Measurements from ENCODE around the gene UBE3B.

Gene UBE3B

DNA sequence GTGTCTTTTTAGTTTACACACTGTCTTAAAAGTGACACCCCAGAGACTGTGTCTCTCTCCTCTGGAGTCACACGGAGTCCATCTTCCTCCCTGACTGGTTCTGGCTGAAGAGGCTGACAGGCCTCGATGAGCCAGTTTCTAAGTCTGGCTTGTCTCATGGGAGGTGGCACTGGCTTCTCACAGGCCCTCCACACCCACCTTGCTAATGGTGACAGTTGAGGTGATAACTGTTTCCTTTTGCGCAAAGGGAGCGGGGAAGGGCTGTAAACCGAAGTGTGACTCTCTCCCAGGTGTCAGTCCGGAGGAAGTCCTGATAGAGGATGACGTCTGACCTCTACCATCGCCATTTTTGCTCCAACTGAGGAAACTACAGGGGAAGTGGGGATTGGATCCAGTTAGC, 30.6 kb upstream of the UBE3B start:
- DNase-seq = no peak
- no peaks in the 10 kb centered on the region for H3K27me3 ChIP-seq (ENCODE audit: insufficient read depth, low read length)
- H4K91ac ChIP-seq (ENCODE audit: low read depth, low read length) = no peak overlapping the region
- H2AK5ac ChIP-seq (ENCODE audit: low read length) = no peak overlapping the region
- H3K9ac ChIP-seq (ENCODE audit: low read length) = no peak overlapping the region
- H3K27ac ChIP-seq (ENCODE audit: low read depth, low read length) = no peak overlapping the region
- H3K4me3 ChIP-seq (ENCODE audit: low read depth, low read length) = no peak overlapping the region
- H3K23ac ChIP-seq (ENCODE audit: low read length) = no peak overlapping the region
- no peak overlapping the region for H2AFZ ChIP-seq (ENCODE audit: insufficient read depth, low read length, poor library complexity)
- no peak overlapping the region for H4K8ac ChIP-seq (ENCODE audit: low read depth, low read length)
- H3K79me2 ChIP-seq (ENCODE audit: control insufficient read depth, insufficient read depth, low read length, poor library complexity) = no peaks in the 10 kb centered on the region
- H3K79me1 ChIP-seq (ENCODE audit: low read length) = no peaks in the 10 kb centered on the region
- no peak overlapping the region for H4K12ac ChIP-seq (ENCODE audit: low read depth, low read length)
- H2BK5ac ChIP-seq (ENCODE audit: low read depth, low read length, poor library complexity) = no peak overlapping the region
- peaks cover 41 to 54% of the 10 kb centered on the region in 2 experiments for H3K36me3 ChIP-seq (ENCODE audit: control insufficient read depth in 1 of 2, insufficient read depth in 2 of 2, low read length in 2 of 2)
- no peak overlapping the region for H2BK12ac ChIP-seq (ENCODE audit: low read length)
- H3K14ac ChIP-seq (ENCODE audit: low read length) = no peak overlapping the region
- H3K18ac ChIP-seq (ENCODE audit: low read length) = no peak overlapping the region
- H3K4me2 ChIP-seq (ENCODE audit: low read length) = no peak overlapping the region
- no CpG with 5 or more reads among the region's 8 CpGs for WGBS (ENCODE audit: extremely low coverage, insufficient coverage, insufficient read length)
- H3K4ac ChIP-seq (ENCODE audit: low read depth, low read length) = no peak overlapping the region
- H2BK120ac ChIP-seq (ENCODE audit: insufficient read depth, low read length, poor library complexity) = no peak overlapping the region
- no peaks in the 10 kb centered on the region for H3K4me1 ChIP-seq (ENCODE audit: control insufficient read depth in 1 of 2, insufficient read depth in 2 of 2, low read length in 2 of 2)
- peaks cover 3% of the 10 kb centered on the region for H3K9me3 ChIP-seq (ENCODE audit: insufficient read depth, low read depth, low read length)

DNA sequence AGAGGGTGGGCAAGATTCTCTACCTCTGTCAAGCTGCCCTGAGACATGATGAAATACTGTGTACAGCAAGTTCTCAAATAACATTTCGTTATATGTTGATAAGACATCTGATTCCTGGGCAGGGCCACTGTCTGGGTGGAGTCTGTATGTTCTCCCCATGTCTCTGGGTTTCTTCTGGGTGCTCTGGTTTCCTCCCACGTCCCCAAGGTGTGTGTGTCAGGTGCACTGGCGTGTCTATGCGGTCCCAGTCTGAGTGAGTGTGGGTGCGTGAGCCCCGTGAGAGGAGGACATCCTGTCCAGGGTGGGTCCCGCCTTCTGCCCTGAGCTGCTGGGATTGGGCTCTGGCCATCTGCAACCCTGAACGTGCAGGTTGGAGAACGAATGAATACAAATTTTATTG, 30.0 kb upstream of the UBE3B start:
- H4K8ac ChIP-seq (ENCODE audit: low read depth, low read length) = no peak overlapping the region

DNA sequence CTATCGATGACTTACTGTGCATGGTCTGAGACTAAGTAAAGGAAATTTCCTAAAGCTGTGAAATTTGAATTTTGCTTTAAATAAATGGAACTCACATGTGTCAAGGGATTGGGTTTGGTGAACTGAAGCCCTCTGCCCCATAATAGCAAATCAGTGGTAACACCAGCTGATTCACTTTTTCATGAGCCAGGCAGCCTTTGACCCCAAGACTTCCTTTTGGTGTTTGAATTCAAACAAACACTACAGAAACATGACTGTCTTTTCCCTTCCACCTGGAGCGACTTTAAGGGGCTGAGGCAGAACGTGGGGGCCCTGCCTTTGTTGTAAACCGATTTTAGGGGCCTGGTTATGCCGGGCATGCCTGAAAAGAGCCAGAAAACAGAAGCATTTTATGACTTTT, 29.2 kb upstream of the UBE3B start:
- Histone ChIP-seq H3K14ac (ENCODE audit: low read length) (no peak overlapping the region), H3K79me1 (ENCODE audit: low read length) (no peaks in the 10 kb centered on the region), H4K91ac (ENCODE audit: low read depth, low read length) (no peak overlapping the region), H2AFZ (ENCODE audit: insufficient read depth, low read length, poor library complexity) (no peak overlapping the region), H3K23ac (ENCODE audit: low read length) (no peak overlapping the region), H4K8ac (ENCODE audit: low read depth, low read length) (no peak overlapping the region), H3K27me3 (ENCODE audit: insufficient read depth, low read length) (no peaks in the 10 kb centered on the region), H3K27ac (ENCODE audit: low read depth, low read length) (no peak overlapping the region), H2AK5ac (ENCODE audit: low read length) (no peak overlapping the region), H4K12ac (ENCODE audit: low read depth, low read length) (no peak overlapping the region), H3K4me2 (ENCODE audit: low read length) (no peak overlapping the region), H2BK120ac (ENCODE audit: insufficient read depth, low read length, poor library complexity) (no peak overlapping the region), H3K4me1 (ENCODE audit: control insufficient read depth in 1 of 2, insufficient read depth in 2 of 2, low read length in 2 of 2) (no peaks in the 10 kb centered on the region), H3K9me3 (ENCODE audit: insufficient read depth, low read depth, low read length) (peaks cover 3% of the 10 kb centered on the region), H3K18ac (ENCODE audit: low read length) (no peak overlapping the region), H2BK12ac (ENCODE audit: low read length) (no peak overlapping the region), H3K36me3 (ENCODE audit: control insufficient read depth in 1 of 2, insufficient read depth in 2 of 2, low read length in 2 of 2) (peaks cover 49 to 63% of the 10 kb centered on the region in 2 experiments), H3K4me3 (ENCODE audit: low read depth, low read length) (no peak overlapping the region), H3K9ac (ENCODE audit: low read length) (no peak overlapping the region), H2BK5ac (ENCODE audit: low read depth, low read length, poor library complexity) (no peak overlapping the region), H3K79me2 (ENCODE audit: control insufficient read depth, insufficient read depth, low read length, poor library complexity) (no peaks in the 10 kb centered on the region), H3K4ac (ENCODE audit: low read depth, low read length) (no peak overlapping the region)
- DNase-seq = no peak
- no CpG with 5 or more reads among the region's 5 CpGs for WGBS (ENCODE audit: extremely low coverage, insufficient coverage, insufficient read length)

More for the DNA sequence above, 30.0 kb upstream of the UBE3B start:
- Histone ChIP-seq H2BK12ac (ENCODE audit: low read length) (no peak overlapping the region), H3K27ac (ENCODE audit: low read depth, low read length) (no peak overlapping the region), H4K12ac (ENCODE audit: low read depth, low read length) (no peak overlapping the region), H3K4me3 (ENCODE audit: low read depth, low read length) (no peak overlapping the region), H3K27me3 (ENCODE audit: insufficient read depth, low read length) (no peaks in the 10 kb centered on the region), H3K9ac (ENCODE audit: low read length) (no peak overlapping the region), H3K4ac (ENCODE audit: low read depth, low read length) (no peak overlapping the region), H2BK120ac (ENCODE audit: insufficient read depth, low read length, poor library complexity) (no peak overlapping the region), H3K79me2 (ENCODE audit: control insufficient read depth, insufficient read depth, low read length, poor library complexity) (no peaks in the 10 kb centered on the region), H2BK5ac (ENCODE audit: low read depth, low read length, poor library complexity) (no peak overlapping the region), H3K9me3 (ENCODE audit: insufficient read depth, low read depth, low read length) (peaks cover 3% of the 10 kb centered on the region), H3K14ac (ENCODE audit: low read length) (no peak overlapping the region), H3K18ac (ENCODE audit: low read length) (no peak overlapping the region), H2AK5ac (ENCODE audit: low read length) (no peak overlapping the region), H2AFZ (ENCODE audit: insufficient read depth, low read length, poor library complexity) (no peak overlapping the region), H3K36me3 (ENCODE audit: control insufficient read depth in 1 of 2, insufficient read depth in 2 of 2, low read length in 2 of 2) (peaks cover 44 to 58% of the 10 kb centered on the region in 2 experiments), H3K4me2 (ENCODE audit: low read length) (no peak overlapping the region), H3K4me1 (ENCODE audit: control insufficient read depth in 1 of 2, insufficient read depth in 2 of 2, low read length in 2 of 2) (no peaks in the 10 kb centered on the region), H3K23ac (ENCODE audit: low read length) (no peak overlapping the region), H4K91ac (ENCODE audit: low read depth, low read length) (no peak overlapping the region), H3K79me1 (ENCODE audit: low read length) (no peaks in the 10 kb centered on the region)
- no CpG with 5 or more reads among the region's 9 CpGs for WGBS (ENCODE audit: extremely low coverage, insufficient coverage, insufficient read length)
- DNase-seq = no peak

DNA sequence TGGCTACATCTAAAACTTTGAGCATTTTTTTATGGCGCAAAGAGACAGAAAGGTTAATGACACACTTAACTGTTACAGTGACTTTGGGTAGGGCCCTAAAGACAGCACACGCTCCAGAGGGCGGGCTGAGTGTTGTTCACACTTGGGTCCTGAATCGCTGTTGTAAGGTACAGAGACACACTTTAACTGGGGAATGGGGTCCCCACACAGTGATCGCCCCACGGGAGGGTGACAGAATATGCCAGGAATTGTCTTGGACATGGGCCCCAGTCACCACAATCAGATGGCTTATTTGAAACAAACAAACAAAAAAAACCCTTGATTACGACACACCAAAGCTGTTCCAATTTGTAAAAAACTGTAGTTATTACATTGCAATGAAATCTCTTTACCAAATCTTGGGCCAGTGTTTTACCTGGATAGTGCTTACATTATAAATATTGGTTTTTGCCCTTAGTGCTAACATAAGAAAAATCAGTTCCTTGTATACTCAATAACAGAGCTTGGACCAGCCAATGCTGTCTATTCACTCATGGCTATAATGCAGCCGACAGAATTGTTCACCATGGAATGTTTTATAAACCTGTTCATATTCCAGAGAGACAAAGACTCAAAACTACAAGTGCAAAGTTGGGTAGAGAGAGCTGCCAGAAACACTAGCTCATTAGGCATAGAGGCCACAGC, 28.6 kb upstream of the UBE3B start:
- WGBS (ENCODE audit: extremely low coverage, insufficient coverage, insufficient read length) = no CpG with 5 or more reads among the region's 8 CpGs
- Histone ChIP-seq H3K27me3 (ENCODE audit: insufficient read depth, low read length) (no peaks in the 10 kb centered on the region), H3K23ac (ENCODE audit: low read length) (no peak overlapping the region)

More for the DNA sequence above, 28.6 kb upstream of the UBE3B start:
- H3K4me2 ChIP-seq (ENCODE audit: low read length) = no peak overlapping the region
- H3K14ac ChIP-seq (ENCODE audit: low read length) = no peak overlapping the region
- no peak overlapping the region for H2BK5ac ChIP-seq (ENCODE audit: low read depth, low read length, poor library complexity)
- no peak overlapping the region for H3K18ac ChIP-seq (ENCODE audit: low read length)
- DNase-seq = no peak
- no peaks in the 10 kb centered on the region for H3K79me1 ChIP-seq (ENCODE audit: low read length)
- H4K12ac ChIP-seq (ENCODE audit: low read depth, low read length) = no peak overlapping the region
- no peaks in the 10 kb centered on the region for H3K4me1 ChIP-seq (ENCODE audit: control insufficient read depth in 1 of 2, insufficient read depth in 2 of 2, low read length in 2 of 2)
- peaks cover 55 to 66% of the 10 kb centered on the region in 2 experiments for H3K36me3 ChIP-seq (ENCODE audit: control insufficient read depth in 1 of 2, insufficient read depth in 2 of 2, low read length in 2 of 2)
- no peak overlapping the region for H2BK12ac ChIP-seq (ENCODE audit: low read length)
- no peak overlapping the region for H3K27ac ChIP-seq (ENCODE audit: low read depth, low read length)
- no peak overlapping the region for H4K8ac ChIP-seq (ENCODE audit: low read depth, low read length)
- H3K4ac ChIP-seq (ENCODE audit: low read depth, low read length) = no peak overlapping the region
- no peak overlapping the region for H3K9ac ChIP-seq (ENCODE audit: low read length)
- no peaks in the 10 kb centered on the region for H3K79me2 ChIP-seq (ENCODE audit: control insufficient read depth, insufficient read depth, low read length, poor library complexity)
- no peak overlapping the region for H4K91ac ChIP-seq (ENCODE audit: low read depth, low read length)
- H2BK120ac ChIP-seq (ENCODE audit: insufficient read depth, low read length, poor library complexity) = no peak overlapping the region
- no peak overlapping the region for H3K4me3 ChIP-seq (ENCODE audit: low read depth, low read length)
- no peak overlapping the region for H2AK5ac ChIP-seq (ENCODE audit: low read length)
- peaks cover 3% of the 10 kb centered on the region for H3K9me3 ChIP-seq (ENCODE audit: insufficient read depth, low read depth, low read length)
- H2AFZ ChIP-seq (ENCODE audit: insufficient read depth, low read length, poor library complexity) = no peak overlapping the region

Measured in trophoblast cell (in vitro differentiated cells and primary cell).